Transverse colon (tissue), 4 donors: ENCODE measurements around the gene AMMECR1. TPM values are rescaled to one million over a fixed set of nuclear protein-coding genes. Genes with fewer than 3 reads are reported as not detected.

Experiments used
- DNase-seq: peaks from one replicate; pipeline ENCODE4 v3.0.0-alpha.2; 2019
- H3K27ac ChIP-seq, 4 donors: fragments of 200-600 bp; sonication (generic); 2 replicates each; pipeline ENCODE4 v1.5.1; 2016 to 2018; ENCODE audit warnings: inconsistent platforms in 4 of 4
- H3K27me3 ChIP-seq: fragments of 200-600 bp; sonication (generic); 2 replicates; pipeline ENCODE4 v1.5.1; 2017; ENCODE audit warnings: inconsistent platforms
- H3K36me3 ChIP-seq, 4 donors: fragments of 200-600 bp; sonication (generic); 2 replicates each; pipeline ENCODE4 v1.5.1; 2017 to 2019; ENCODE audit warnings: inconsistent platforms in 4 of 4
- H3K4me1 ChIP-seq, 4 donors: fragments of 200-600 bp; sonication (generic); 2 replicates each; pipeline ENCODE4 v1.5.1; 2017 to 2020; ENCODE audit warnings: inconsistent platforms in 4 of 4
- H3K4me3 ChIP-seq, 4 donors: fragments of 200-600 bp; sonication (generic); 1 replicate in 1 of 4; 2 replicates in 3 of 4; pipeline versions ENCODE4 v1.5.1 to v1.6.1; 2017 to 2019; ENCODE audit warnings: inconsistent platforms in 4 of 4
- H3K9me3 ChIP-seq, 2 donors: fragments of 200-600 bp; sonication (generic); 2 replicates each; pipeline ENCODE4 v1.5.1; 2017 to 2019; ENCODE audit warnings: inconsistent platforms in 2 of 2
- CTCF ChIP-seq, 5 experiments: fragments of 200-600 bp in 3 of 5; fragments of 450-650 bp in 2 of 5; sonication (generic) in 3 of 5; IDR thresholded peaks; 1 replicate in 2 of 5; 2 replicates in 3 of 5; pipeline ENCODE4 v1.5.1; 2016 to 2017; ENCODE audit warnings: antibody characterized with exemption in 5 of 5, inconsistent platforms in 3 of 5, mild to moderate bottlenecking in 2 of 5, moderate library complexity in 1 of 5
- EP300 ChIP-seq: sonication (generic); formaldehyde crosslinking; IDR thresholded peaks from one replicate; pipeline ENCODE4 v1.6.1; 2017; ENCODE audit warnings: antibody characterized with exemption, low read depth
- POLR2A ChIP-seq: fragments of 450-650 bp; IDR thresholded peaks from one replicate; pipeline ENCODE4 v1.6.1; 2016; ENCODE audit warnings: antibody characterized with exemption, mild to moderate bottlenecking, moderate library complexity
- POLR2AphosphoS5 ChIP-seq, 3 donors: sonication (generic); formaldehyde crosslinking; IDR thresholded peaks; one replicate each; pipeline ENCODE4 v1.6.1; 2016; ENCODE audit warnings: antibody characterized with exemption in 3 of 3
- WGBS, 2 donors: methylation state at CpG; one replicate each; pipeline ENCODE4 v1.1.5; 2018; ENCODE audit warnings: low coverage in 1 of 2; 5-methylcytosine and 5-hydroxymethylcytosine counted together
- in situ Hi-C, 4 donors: fragments of 200-750 bp; cut with MboI; loops; one replicate each; pipeline versions ENCODE4 v1.15.0 to v1.15.1; 2017; ENCODE audit warnings: low sequenced_read_pairs in 3 of 4, low pct_ligation_motif_present in 1 of 4, low pct_unique_long_range_greater_than_20kb in 1 of 4
- intact Hi-C: fragments of 100-400 bp; cut with DNase I; formaldehyde crosslinking; loops from one replicate; pipeline ENCODE4 v1.15.1; 2023; ENCODE audit warnings: low total_unique reads
- total RNA-seq, 4 donors: library from RNA; depleted of rRNA; stranded (reverse); fragments of >200 nt; gene quantifications; one replicate each; pipeline ENCODE4 v1.1.0, GENCODE V29; 2016

Gene AMMECR1
- total RNA-seq, 4 donors from 2014 or later = 2.6 to 15.3 (median 8.6) TPM

DNA sequence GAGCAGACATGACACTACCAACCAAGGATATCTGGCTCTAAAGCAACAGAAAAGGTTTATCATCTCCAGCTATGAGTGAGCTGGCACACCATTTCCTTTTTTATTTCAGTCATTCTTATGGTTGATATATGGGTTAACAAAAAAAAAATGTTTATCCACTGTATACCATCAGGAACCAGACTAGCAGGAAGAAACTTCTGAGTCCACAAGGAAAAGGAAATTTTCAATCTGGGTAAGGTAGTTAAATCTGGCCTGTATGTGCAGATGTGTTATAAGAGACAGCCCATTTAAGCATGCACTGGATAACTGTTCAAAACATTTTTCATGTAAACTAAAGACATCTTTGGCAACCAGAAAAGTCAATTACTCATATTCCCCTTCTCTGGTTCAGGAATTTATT, 35.0 kb downstream of the AMMECR1 start:
- in situ Hi-C loops = no loop called here

DNA sequence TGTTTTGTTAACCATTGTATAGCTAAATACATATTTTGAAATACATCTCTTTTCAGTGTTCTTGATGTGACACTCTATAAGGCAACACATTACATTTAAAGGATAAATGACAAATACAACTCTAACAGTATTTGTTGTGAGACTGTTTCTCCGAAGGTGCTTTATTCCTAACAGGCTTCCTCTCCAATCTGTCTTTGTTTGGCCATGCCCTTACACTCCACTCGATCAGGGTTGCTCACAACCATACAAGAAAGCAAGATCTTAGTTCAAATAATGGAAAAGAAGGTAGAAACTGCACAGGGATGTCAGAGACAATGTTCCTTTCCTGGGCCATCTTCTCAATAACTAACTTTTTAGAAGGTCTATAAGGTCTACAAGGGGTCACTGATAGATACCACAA, 36.5 kb downstream of the AMMECR1 start:
- no peak for DNase-seq
- in situ Hi-C loops (no loop called here), intact Hi-C loops (no loop called here)
- Histone ChIP-seq H3K27me3 (no peaks in the 10 kb centered on the region), H3K36me3 (no peaks in the 10 kb centered on the region), H3K9me3 (no peaks in the 10 kb centered on the region), H3K4me1 (peaks cover 0 to 10% (median 0%) of the 10 kb centered on the region in 4 donors), H3K4me3 (no peak overlapping the region), H3K27ac (no peak overlapping the region)
- TF ChIP-seq POLR2A (no peak), POLR2AphosphoS5 (IDR thresholded peaks at IDR 0.05) (no peak), EP300 (no peak), CTCF (IDR thresholded peaks at IDR 0.05) (no peak)
- WGBS, 2 donors = 45% methylated on average over 2 of the region's 2 CpGs; no CpG with 5 or more reads in 1 of the 2 donors

More for the DNA sequence above, 35.0 kb downstream of the AMMECR1 start:
- Histone ChIP-seq H3K4me1 (peaks cover 0 to 10% (median 0%) of the 10 kb centered on the region in 4 donors), H3K9me3 (no peaks in the 10 kb centered on the region), H3K27ac (no peak overlapping the region), H3K4me3 (no peak overlapping the region), H3K36me3 (no peaks in the 10 kb centered on the region), H3K27me3 (no peaks in the 10 kb centered on the region)
- no peak for DNase-seq
- TF ChIP-seq POLR2AphosphoS5 (IDR thresholded peaks at IDR 0.05) = no peak
- no peak for TF ChIP-seq EP300
- no peak for TF ChIP-seq CTCF (IDR thresholded peaks at IDR 0.05)
- no peak for TF ChIP-seq POLR2A
- intact Hi-C loops = no loop called here

- DNase-seq = no peak
- no peaks in the 10 kb centered on the region for H3K36me3 ChIP-seq
- TF ChIP-seq POLR2AphosphoS5 (IDR thresholded peaks at IDR 0.05) (no peak), EP300 (no peak), CTCF (IDR thresholded peaks at IDR 0.05) (no peak), POLR2A (no peak)
- intact Hi-C loops (no loop called here), in situ Hi-C loops (no loop called here)
- H3K27ac ChIP-seq = no peak overlapping the region
- H3K4me3 ChIP-seq = no peak overlapping the region
- peaks cover 0 to 10% (median 0%) of the 10 kb centered on the region in 4 donors for H3K4me1 ChIP-seq
- no peaks in the 10 kb centered on the region for H3K27me3 ChIP-seq
- H3K9me3 ChIP-seq = no peaks in the 10 kb centered on the region
Measured at GRCh38 chrX:110280954-110281353, 36.9 kb downstream of the AMMECR1 start.

DNA sequence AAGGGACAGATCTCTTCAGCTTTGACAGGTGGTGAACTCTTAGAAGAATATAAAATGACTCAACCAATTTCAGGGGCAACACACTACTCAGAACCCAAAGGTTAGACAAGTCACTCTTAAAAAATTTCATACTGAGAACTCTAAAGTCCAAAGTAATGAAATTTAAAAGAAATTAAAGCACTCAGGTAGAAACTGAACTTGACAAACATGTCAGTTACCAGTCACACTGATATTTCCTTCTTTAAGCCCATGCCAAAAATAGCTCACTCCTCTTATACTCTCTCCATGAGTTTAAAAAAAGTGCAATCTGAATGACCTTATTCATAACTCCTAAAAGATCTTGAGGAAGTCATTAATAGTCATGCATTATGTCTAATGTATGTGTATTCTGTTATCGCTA, 40.3 kb downstream of the AMMECR1 start:
- TF ChIP-seq CTCF (IDR thresholded peaks at IDR 0.05) (no peak), POLR2AphosphoS5 (IDR thresholded peaks at IDR 0.05) (no peak)
- Histone ChIP-seq H3K36me3 (no peaks in the 10 kb centered on the region), H3K4me3 (no peak overlapping the region), H3K27me3 (no peaks in the 10 kb centered on the region), H3K4me1 (peaks cover 0 to 10% (median 0%) of the 10 kb centered on the region in 4 donors), H3K9me3 (no peaks in the 10 kb centered on the region), H3K27ac (no peak overlapping the region)
- WGBS, 2 donors = 96 to 100% methylated on average over 1 of the region's 1 CpG
- intact Hi-C loops = no loop called here
- in situ Hi-C loops = no loop called here
- no peak for DNase-seq
